H9 (cell line): Measurements from ENCODE around the gene BSN. TPM values are rescaled to one million over a fixed set of nuclear protein-coding genes. Genes with fewer than 3 reads are reported as not detected.

ENCODE experiments used
- DNase-seq: peaks from one replicate; pipeline ENCODE4 v3.0.0-alpha.2; 2017
- H2AFZ ChIP-seq: one replicate; pipeline ENCODE4 v1.6.1; 2013; ENCODE audit warnings: mild to moderate bottlenecking, low read length, control low read depth, moderate library complexity
- H2AK5ac ChIP-seq: 2 replicates; pipeline ENCODE4 v1.6.1; 2013; ENCODE audit warnings: low read length, control low read depth, mixed read lengths; ENCODE audit not compliant: insufficient read length
- H2BK120ac ChIP-seq: one replicate; pipeline ENCODE4 v1.6.1; 2013; ENCODE audit warnings: low read depth, mild to moderate bottlenecking, low read length, control low read depth, inconsistent platforms; ENCODE audit not compliant: poor library complexity, severe bottlenecking
- H2BK12ac ChIP-seq: 2 replicates; pipeline ENCODE4 v1.6.1; 2013; ENCODE audit warnings: low read length, control low read depth, mixed read lengths, low read depth; ENCODE audit not compliant: insufficient read length
- H2BK15ac ChIP-seq: 2 replicates; pipeline ENCODE4 v1.6.1; 2013; ENCODE audit warnings: low read depth, low read length, control low read depth
- H2BK20ac ChIP-seq: one replicate; pipeline ENCODE4 v1.6.1; 2013; ENCODE audit warnings: low read depth, mild to moderate bottlenecking, low read length, control low read depth, inconsistent platforms; ENCODE audit not compliant: poor library complexity, severe bottlenecking
- H2BK5ac ChIP-seq: 2 replicates; pipeline ENCODE4 v1.6.1; 2013; ENCODE audit warnings: low read length, control low read depth, mixed read lengths; ENCODE audit not compliant: insufficient read length
- H3K14ac ChIP-seq: 2 replicates; pipeline ENCODE4 v1.6.1; 2013; ENCODE audit warnings: low read length, control low read depth; ENCODE audit not compliant: insufficient read depth
- H3K18ac ChIP-seq: 2 replicates; pipeline ENCODE4 v1.6.1; 2013; ENCODE audit warnings: low read depth, mild to moderate bottlenecking, mixed read lengths, low read length, control low read depth; ENCODE audit not compliant: insufficient read length
- H3K23ac ChIP-seq: 2 replicates; pipeline ENCODE4 v1.6.1; 2013; ENCODE audit warnings: low read length, control low read depth, mixed read lengths, low read depth; ENCODE audit not compliant: insufficient read length
- H3K23me2 ChIP-seq: 2 replicates; pipeline ENCODE4 v1.6.1; 2013; ENCODE audit warnings: low read depth, mild to moderate bottlenecking, mixed read lengths, low read length, control low read depth; ENCODE audit not compliant: insufficient read length, poor library complexity, severe bottlenecking
- H3K27ac ChIP-seq: 2 replicates; pipeline ENCODE4 v1.5.1; 2013; ENCODE audit warnings: low read length, control low read depth, mixed read lengths, low read depth; ENCODE audit not compliant: insufficient read length
- H3K27me3 ChIP-seq: 2 replicates; pipeline ENCODE4 v1.6.1; 2013; ENCODE audit warnings: low read length, control low read depth, inconsistent platforms; ENCODE audit not compliant: insufficient read depth
- H3K4ac ChIP-seq: 2 replicates; pipeline ENCODE4 v1.6.1; 2013; ENCODE audit warnings: low read depth, mild to moderate bottlenecking, control low read depth, inconsistent platforms, low read length, moderate library complexity
- H3K4me1 ChIP-seq: 2 replicates; pipeline ENCODE4 v1.6.1; 2013; ENCODE audit warnings: low read length, control low read depth, inconsistent platforms; ENCODE audit not compliant: insufficient read depth
- H3K4me2 ChIP-seq: 2 replicates; pipeline ENCODE4 v1.6.1; 2013; ENCODE audit warnings: low read length, control low read depth, mixed read lengths; ENCODE audit not compliant: insufficient read length, insufficient read depth
- H3K56ac ChIP-seq: 2 replicates; pipeline ENCODE4 v1.6.1; 2013; ENCODE audit warnings: low read depth, mild to moderate bottlenecking, mixed read lengths, low read length, control low read depth; ENCODE audit not compliant: insufficient read length
- H3K79me1 ChIP-seq: 2 replicates; pipeline ENCODE4 v1.6.1; 2013; ENCODE audit warnings: low read depth, mild to moderate bottlenecking, moderate library complexity, low read length, control low read depth, inconsistent platforms; ENCODE audit not compliant: insufficient read depth, poor library complexity, severe bottlenecking
- H3K79me2 ChIP-seq: 2 replicates; pipeline ENCODE4 v1.6.1; 2013; ENCODE audit warnings: low read length, control low read depth, inconsistent platforms; ENCODE audit not compliant: insufficient read depth
- H3K9ac ChIP-seq: 2 replicates; pipeline ENCODE4 v1.6.1; 2013; ENCODE audit warnings: low read length, control low read depth, mixed read lengths; ENCODE audit not compliant: insufficient read length; ENCODE audit errors: extremely low read depth
- H3K9me3 ChIP-seq: one replicate; pipeline ENCODE4 v1.6.1; 2013; ENCODE audit warnings: low read depth, low read length, inconsistent platforms; ENCODE audit not compliant: control insufficient read depth
- H3T11ph ChIP-seq: one replicate; pipeline ENCODE4 v1.6.1; 2013; ENCODE audit warnings: mild to moderate bottlenecking, low read length, control low read depth, inconsistent platforms
- H4K20me1 ChIP-seq: one replicate; pipeline ENCODE4 v1.6.1; 2013; ENCODE audit not compliant: control insufficient read depth, insufficient read length, insufficient read depth
- H4K5ac ChIP-seq: 2 replicates; pipeline ENCODE4 v1.6.1; 2013; ENCODE audit warnings: low read depth, mild to moderate bottlenecking, mixed read lengths, low read length, control low read depth; ENCODE audit not compliant: insufficient read length
- H4K8ac ChIP-seq: replicated peaks from 2 replicates; pipeline ENCODE4 v1.6.1; 2013; ENCODE audit warnings: low read length, control low read depth, mixed read lengths, low read depth; ENCODE audit not compliant: insufficient read length
- H4K91ac ChIP-seq: 2 replicates; pipeline ENCODE4 v1.6.1; 2013; ENCODE audit warnings: low read depth, mild to moderate bottlenecking, moderate library complexity, mixed read lengths, low read length, control low read depth; ENCODE audit not compliant: insufficient read length
- H3K27ac Mint-ChIP-seq, 3 experiments: 2 replicates in 2 of 3; 3 replicates in 1 of 3; pipeline ENCODE4 v1.8.0; 2020 to 2021; ENCODE audit warnings: mixed read lengths in 3 of 3, mild to moderate bottlenecking in 1 of 3, moderate library complexity in 1 of 3
- H3K27me3 Mint-ChIP-seq: 2 replicates; pipeline ENCODE4 v1.8.0; 2021; ENCODE audit warnings: low read depth, mild to moderate bottlenecking, moderate library complexity, mixed read lengths
- H3K36me3 Mint-ChIP-seq, 3 experiments: 2 replicates in 2 of 3; 3 replicates in 1 of 3; pipeline ENCODE4 v1.8.0; 2020 to 2021; ENCODE audit warnings: low read depth in 3 of 3, mixed read lengths in 3 of 3; ENCODE audit not compliant: insufficient read depth in 1 of 3
- H3K4me1 Mint-ChIP-seq, 2 experiments: 2 replicates each; pipeline ENCODE4 v1.8.0; 2020; ENCODE audit warnings: mixed read lengths in 2 of 2
- H3K4me3 Mint-ChIP-seq, 2 experiments: 2 replicates in 1 of 2; 3 replicates in 1 of 2; pipeline ENCODE4 v1.8.0; 2020 to 2021; ENCODE audit warnings: mild to moderate bottlenecking in 2 of 2, mixed read lengths in 2 of 2, moderate library complexity in 1 of 2
- H3K9me3 Mint-ChIP-seq, 2 experiments: 2 replicates in 1 of 2; 3 replicates in 1 of 2; pipeline ENCODE4 v1.8.0; 2020; ENCODE audit warnings: mild to moderate bottlenecking in 2 of 2, mixed read lengths in 2 of 2, moderate library complexity in 1 of 2
- CTCF ChIP-seq: fragments of 200-600 bp; sonication (generic); conservative IDR thresholded peaks from 3 replicates; pipeline ENCODE4 v1.8.0; 2021; ENCODE audit warnings: antibody characterized with exemption, mild to moderate bottlenecking
- WGBS: extraction: QIAGEN DNeasy Blood & Tissue Kit; methylation state at CpG from one replicate; pipeline ENCODE4 v1.1.7; 2013; ENCODE audit warnings: missing lambda C conversion rate, low lambda C conversion rate, mixed read lengths; ENCODE audit not compliant: insufficient read length; ENCODE audit errors: extremely low coverage; 5-methylcytosine and 5-hydroxymethylcytosine counted together
- total RNA-seq: library from RNA; stranded (reverse); gene quantifications from 2 replicates; pipeline ENCODE4 v1.2.1, GENCODE V29; 2021

Gene BSN
- total RNA-seq, 1 experiment from 2014 or later: 2.4 TPM

GRCh38 chr3:49638445-49638844 lies 84.2 kb downstream of the BSN start:
- H3K9ac ChIP-seq: no peak overlapping the region

More at GRCh38 chr3:49638445-49638844, 84.2 kb downstream of the BSN start:
- H3K79me1 ChIP-seq: no peaks in the 10 kb centered on the region
- no peaks in the 10 kb centered on the region for H3K9me3 ChIP-seq
- H4K5ac ChIP-seq: no peak overlapping the region
- no peaks in the 10 kb centered on the region for H3K9me3 Mint-ChIP-seq
- H2BK120ac ChIP-seq: no peak overlapping the region
- no peaks in the 10 kb centered on the region; the same call in 1 of the 2 replicates for H3K27me3 Mint-ChIP-seq
- no peak overlapping the region for H2AFZ ChIP-seq
- no peak overlapping the region for H2BK12ac ChIP-seq
- no CpG with 5 or more reads among the region's 8 CpGs for WGBS
- no peak for TF ChIP-seq CTCF
- H3K4me3 Mint-ChIP-seq: no peak overlapping the region
- no peak overlapping the region for H3K27ac Mint-ChIP-seq
- no peak overlapping the region for H2BK15ac ChIP-seq
- H3K23ac ChIP-seq: no peak overlapping the region
- no peak overlapping the region for H3K56ac ChIP-seq
- no peak overlapping the region for H4K8ac ChIP-seq
- H2BK5ac ChIP-seq: no peak overlapping the region
- H2BK20ac ChIP-seq: no peak overlapping the region
- H3K23me2 ChIP-seq: no peaks in the 10 kb centered on the region
- no peak overlapping the region for H2AK5ac ChIP-seq
- no peak overlapping the region for H3K27ac ChIP-seq
- no peak overlapping the region for H3K4ac ChIP-seq
- H3K79me2 ChIP-seq: no peaks in the 10 kb centered on the region
- no peaks in the 10 kb centered on the region for H3K4me1 ChIP-seq
- H4K20me1 ChIP-seq: no peaks in the 10 kb centered on the region
- H3K36me3 Mint-ChIP-seq: no peaks in the 10 kb centered on the region; a peak in 1 of 7 replicates
- no peak overlapping the region; the same call in 1 of the 2 replicates for H3K14ac ChIP-seq
- no peak overlapping the region for H3T11ph ChIP-seq
- H4K91ac ChIP-seq: no peak overlapping the region
- DNase-seq: no peak
- no peak overlapping the region for H3K4me2 ChIP-seq
- no peaks in the 10 kb centered on the region; a peak in 1 of 4 replicates for H3K4me1 Mint-ChIP-seq
- no peak overlapping the region for H3K18ac ChIP-seq
- H3K27me3 ChIP-seq: no peaks in the 10 kb centered on the region
